ENCODE results near the gene P2RX6.

Gene P2RX6

GRCh38 chr22:21015466-21016006 lies 571 bp downstream of the P2RX6 start:
- no peak for DNase-seq

DNA sequence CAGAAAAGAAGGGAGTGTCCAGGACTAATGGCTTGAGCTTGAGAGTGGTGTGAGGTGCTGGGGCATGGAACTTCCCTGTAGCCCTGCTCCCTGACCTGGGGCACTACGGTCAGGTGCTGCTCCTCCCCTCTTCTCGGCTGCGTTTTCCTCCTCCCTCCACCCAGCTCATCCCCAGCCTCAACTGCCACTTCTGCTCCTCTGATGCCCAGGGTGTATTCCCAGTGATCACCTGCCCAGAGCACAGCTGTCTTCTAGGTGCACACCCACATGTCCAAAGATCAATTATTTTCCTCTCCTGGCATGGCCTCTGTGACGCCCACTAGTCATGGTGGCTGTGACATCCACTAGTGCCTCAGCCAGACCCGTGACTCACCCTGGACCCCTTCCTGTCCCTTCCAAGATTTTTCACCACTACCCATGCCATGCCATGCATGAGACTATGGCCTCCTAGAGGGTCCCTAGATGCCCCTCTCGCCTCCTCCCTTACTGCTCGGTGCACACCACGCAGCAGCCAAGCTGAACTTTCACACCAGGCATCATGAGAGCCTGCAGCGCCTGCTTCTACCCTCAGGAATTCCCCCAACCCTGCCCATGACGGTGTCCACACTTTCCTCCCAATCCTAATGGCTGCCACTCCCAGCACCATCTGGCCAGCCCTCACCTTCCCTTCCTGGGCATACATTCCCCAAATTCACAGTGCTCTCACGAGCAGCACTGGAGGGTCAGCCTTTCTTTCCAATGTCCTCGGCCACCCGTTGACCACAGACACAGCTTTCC lies 1.9 kb downstream of the P2RX6 start:
- no peak for DNase-seq

GRCh38 chr22:21018314-21018713 lies 3.3 kb downstream of the P2RX6 start:
- no peak for DNase-seq

DNA sequence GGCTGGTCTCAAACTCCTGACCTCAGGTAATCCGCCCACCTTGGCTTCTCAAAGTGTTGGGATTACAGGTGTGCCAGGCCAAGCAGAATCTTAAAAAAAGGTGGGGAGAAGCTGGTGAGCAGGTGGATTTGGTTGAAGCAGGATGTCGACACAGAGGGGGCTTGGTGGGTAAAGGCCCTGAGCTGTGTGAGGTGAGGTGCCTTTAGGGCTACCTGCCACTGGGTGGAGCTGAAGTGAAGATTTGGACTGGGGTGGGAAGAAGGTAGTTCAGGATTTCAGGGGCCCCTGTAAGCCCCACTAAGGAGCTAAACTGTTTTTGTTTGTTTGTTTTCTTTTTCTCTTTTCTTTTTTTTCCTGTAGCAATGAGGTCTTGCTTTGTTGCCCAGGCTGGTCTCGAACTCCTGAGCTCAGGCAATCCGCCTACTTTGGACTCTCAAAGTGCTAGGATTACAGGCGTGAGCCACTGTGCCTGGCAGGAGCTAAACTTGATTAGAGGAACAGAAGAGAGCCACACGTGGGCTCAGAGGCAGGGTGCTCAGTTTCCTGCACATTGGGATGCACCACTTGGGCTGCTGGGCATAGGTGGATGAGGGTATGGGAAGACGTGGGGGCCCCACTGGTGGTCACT lies 6.0 kb downstream of the P2RX6 start:
- DNase-seq, result no peak

DNA sequence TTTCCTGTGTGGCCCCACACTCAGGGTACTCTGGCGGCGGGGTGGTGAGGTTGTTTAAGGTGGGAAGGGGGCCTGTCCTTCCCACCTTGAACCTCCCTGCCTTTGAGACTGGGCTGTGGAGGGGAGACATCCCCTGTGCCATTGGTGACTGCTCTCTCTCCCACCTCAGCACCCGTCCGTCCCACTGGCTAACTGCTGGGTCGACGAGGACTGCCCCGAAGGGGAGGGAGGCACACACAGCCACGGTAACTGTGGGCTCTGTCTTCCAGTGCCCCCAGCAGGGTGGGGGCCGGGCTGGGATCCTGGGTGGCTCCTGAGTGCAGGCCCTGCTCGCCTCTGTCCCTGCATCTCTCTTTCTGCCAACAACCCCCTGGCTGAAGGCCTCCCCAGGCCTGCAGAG lies 7.5 kb downstream of the P2RX6 start:
- no peak for DNase-seq

GRCh38 chr22:21022955-21023614 lies 8.1 kb downstream of the P2RX6 start:
- no peak for DNase-seq

DNA sequence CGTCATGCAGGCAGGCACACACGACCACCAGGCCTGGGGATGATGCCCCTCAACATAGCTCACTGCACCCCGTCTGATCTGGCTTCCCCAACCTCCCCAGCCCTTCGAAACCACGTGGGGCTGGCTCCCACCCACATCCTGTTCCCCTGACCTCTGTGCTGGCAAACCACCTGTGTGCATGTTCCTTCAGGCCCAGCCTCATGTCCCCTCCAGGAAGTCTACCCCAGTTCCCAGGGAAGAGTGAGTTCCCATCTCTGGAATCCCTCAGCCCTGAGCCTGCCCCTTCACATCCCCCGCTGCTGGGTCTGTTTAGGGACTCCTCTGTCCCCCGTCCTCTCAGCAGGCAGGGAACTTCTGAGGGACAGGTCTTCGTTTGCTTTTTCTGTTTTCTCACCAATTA lies 10.3 kb downstream of the P2RX6 start:
- DNase-seq, result no peak

- no peak for DNase-seq
These were observed 11.1 kb downstream of the P2RX6 start for GRCh38 chr22:21025763-21026755.

GRCh38 chr22:21026783-21027692 lies 12.1 kb downstream of the P2RX6 start:
- no peak for DNase-seq

DNA sequence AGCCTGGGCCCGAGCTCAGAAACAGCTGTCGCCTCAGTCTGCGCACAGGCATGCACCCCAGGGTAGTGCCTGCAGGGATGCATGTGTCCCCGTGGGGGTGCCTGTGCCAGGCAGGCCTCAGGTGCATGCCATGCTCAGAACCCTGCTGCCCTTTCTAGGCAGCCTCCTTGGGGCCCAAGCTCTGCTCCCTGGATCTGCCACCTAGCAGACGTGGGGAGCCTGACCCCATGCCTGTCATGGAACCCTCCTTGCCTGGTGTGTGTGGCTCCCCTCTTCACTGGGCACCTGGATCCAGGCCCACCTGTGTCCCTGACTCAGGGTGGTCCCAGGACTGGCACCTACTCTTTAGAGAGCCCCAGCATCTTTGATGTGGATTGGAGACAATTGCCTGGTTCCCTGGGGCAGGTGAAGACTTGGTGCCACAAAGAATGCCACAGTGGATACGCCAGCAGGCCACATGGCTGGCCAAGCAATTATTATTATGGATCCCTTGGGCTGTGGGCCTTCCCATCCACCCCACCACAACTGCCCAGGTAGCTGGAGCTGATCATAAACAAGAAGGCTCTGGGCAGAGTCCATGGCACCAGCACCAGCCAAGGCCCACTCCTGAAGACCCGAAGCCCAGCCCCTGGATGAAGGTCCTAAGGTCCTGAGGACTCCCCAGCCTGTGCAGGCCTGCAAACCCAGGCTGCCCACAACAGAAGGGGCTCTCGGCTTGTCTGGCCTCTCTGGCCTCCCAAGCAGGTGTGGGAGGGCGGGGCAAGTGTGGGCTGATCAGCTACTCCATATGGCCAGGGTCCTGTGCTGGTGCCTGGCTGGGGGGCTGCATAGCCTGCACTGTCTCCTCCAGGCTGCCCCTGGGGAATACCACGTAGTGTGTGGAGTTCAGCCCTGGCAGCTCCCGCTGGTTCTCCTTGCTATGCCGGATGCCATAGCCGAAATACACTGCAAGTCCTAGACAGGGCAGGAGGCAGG lies 13.6 kb downstream of the P2RX6 start:
- DNase-seq, result no peak

GRCh38 chr22:21029486-21030025 lies 14.6 kb downstream of the P2RX6 start:
- no peak for DNase-seq

DNA sequence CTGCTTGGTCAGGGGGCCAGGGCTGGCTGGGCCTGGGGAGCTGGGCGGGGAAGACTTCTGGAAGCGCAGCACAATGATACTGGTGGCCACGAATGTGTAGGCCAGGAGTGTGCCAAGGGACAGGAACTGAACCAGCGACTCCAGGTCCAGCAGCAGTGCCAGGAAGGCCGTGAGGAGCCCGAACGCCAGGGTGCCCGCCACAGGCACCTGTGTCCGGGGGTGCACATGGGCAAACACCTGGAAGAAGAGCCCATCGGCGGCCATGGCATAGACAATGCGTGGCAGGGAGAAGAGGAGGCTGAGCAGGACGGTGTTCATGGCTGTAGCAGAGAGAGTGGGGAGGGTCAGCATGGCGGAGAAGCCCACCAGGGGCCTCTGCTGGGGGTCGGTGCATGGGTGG lies 15.1 kb downstream of the P2RX6 start:
- DNase-seq, result no peak

- DNase-seq, result no peak
These were observed 15.9 kb downstream of the P2RX6 start for GRCh38 chr22:21030621-21031544.

DNA sequence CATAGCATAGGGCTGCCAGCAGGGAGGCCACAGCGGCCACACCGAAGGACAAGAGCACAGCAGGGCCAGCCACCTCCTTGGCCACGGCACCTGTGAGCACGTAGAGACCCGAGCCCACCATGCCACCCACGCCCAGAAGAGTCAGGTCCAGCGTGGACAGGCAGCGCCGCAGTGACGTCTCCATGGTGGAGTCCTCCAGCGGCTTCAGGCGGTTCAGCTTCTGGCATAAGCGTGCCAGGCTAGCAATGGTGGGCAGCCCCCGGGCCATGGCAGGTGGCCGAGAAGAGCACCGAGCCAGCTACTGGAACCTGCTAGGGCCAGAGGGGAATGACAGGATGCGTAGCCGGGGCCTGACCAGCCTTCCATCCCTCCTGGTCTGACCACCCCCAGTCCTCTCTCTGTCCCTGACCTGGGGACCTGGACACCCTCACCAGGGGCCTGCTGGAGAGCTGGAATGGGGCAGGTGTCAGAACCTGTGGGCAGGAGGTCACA lies 16.6 kb downstream of the P2RX6 start:
- DNase-seq, result no peak

DNA sequence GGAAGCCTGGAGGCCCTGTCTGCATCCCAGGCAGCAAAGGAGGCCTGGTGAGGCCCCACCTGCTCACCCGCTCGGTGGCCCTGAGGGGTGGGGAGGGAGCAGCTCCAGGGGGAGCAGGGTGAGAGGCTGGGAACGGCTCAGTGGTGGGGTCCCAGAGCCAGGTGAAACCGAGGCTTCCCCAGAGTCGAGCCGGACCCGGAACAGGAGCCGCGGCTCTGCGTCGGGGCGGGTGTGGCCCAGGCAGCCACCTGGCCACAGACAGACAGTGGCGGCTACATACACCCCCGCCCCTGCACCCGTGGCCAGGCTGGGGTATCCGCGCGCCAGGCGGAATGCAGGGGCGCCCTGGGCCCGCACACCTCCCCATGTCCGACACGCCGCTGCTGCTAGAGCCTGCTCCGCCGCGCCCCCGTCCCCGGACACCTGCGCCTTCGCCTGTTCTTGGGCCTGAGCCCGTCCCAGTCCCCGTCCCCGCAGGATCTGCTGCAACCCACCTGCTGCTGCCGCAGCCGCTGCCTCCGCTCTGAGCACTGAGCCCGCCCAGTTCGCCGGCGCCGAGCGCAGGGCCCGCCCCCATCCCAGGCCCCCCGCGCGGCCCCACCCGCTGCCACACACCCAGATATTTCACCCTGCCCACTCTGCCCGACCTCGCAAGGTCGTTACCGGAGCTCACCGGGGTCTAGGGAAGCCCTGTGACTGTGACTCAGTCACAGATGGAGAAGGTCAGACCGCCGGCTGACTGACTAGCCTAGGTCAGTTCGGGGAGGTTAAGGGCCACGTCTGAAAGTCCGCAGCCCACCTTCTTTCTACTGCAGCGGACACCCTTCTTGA lies 17.3 kb downstream of the P2RX6 start, which contains the start of gene SLC7A4:
SLC7A4 (minus strand) TSS at position 525 of the 831 bp plus-strand sequence. CDS start 749 bp downstream, outside the sequence.
- no peak for DNase-seq

DNA sequence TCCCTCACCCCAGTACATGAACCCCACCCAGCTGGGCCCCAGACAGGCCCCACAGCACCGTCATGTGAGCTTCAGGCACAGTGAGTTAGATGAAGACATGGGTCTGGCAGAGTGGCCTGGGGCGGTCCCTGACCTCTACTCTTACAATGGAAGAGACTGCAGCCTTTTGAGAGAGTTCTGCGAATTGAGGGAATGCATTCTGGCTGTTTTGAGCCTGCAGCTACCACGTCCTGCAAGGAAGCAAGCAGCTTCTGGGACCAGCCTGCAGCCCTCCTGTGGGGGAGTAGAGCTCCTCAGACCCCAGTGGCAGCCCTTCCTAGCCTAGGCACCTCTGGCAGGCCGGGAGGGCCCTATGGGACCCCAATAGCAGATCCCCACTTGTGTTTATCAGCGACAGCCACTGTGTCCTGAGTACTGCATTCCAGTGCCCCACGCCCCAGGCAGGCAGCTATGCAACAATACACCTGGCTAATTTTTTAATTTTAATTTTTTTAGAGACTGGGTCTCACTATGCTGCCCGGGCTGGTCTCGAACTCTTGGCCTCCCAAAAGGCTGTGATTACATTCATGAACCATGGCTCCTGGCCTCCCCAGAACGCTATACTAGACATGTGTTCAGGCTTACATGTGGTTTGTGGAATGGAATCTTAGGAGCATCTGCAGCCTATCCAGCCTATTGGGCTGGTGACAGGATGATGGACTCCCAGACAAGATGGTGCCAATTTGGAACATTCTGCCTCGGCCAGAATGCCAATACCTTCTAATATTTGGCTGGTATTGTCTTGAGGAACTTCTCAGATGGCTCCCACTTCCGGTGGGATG lies 18.1 kb downstream of the P2RX6 start:
- no peak for DNase-seq

DNA sequence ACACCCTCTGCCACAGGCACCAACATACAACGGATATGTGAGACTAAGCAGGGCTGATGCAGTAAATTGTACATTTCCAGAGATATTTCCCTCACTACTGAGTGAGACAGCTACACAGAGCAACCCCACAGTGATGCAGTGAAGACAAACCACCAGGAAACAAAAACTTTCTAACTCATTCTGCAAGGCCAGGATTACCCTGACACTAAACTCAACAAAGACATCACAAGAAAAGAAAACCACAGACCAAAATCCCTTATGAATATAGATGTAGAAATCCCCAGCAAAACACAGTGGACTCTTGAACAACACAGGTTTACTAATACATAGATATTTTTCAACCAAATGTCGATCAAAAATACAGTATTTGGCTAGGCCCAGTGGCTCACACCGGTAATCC lies 18.9 kb downstream of the P2RX6 start:
- no peak for DNase-seq

All from bone marrow (tissue), 2 donors.